ENCODE measurements around the gene STAT6. TPM values are rescaled to one million over a fixed set of nuclear protein-coding genes. Genes with fewer than 3 reads are reported as not detected.

STAT6 gene
- polyA plus RNA-seq, 1 experiment, result 79.5 TPM

DNA sequence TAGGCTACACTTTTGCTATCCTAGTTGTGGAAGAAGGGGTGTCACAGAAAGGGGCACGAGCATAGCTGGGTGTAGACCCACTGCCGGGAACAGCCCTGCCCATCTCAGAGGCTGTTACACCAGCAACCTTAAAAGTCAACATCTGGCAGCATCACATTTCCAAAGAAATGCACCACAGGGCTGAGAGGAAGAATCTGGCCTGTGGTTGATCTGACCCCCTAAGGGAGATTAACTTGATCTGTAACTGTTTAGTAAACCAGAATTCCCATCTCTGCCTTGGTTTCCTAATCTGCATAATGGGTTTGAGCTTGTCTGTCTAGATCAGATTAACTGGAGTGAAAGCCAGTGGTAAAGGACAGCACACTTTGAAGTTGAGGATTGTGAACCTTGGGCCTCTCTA is 34.9 kb upstream of the STAT6 start:
- peak overlapping the region; percentile 52 for H3K27ac ChIP-seq (ENCODE audit: low read depth, low read length)
- ChIA-PET POLR2A (no interaction called here), CTCF (interaction anchor here (0.6 to 3.2 kb wide), 4 partner anchors 19 to 68 kb away, joined by 3 to 13 read pairs (median 3); no protein-coding TSS in a partner anchor)

DNA sequence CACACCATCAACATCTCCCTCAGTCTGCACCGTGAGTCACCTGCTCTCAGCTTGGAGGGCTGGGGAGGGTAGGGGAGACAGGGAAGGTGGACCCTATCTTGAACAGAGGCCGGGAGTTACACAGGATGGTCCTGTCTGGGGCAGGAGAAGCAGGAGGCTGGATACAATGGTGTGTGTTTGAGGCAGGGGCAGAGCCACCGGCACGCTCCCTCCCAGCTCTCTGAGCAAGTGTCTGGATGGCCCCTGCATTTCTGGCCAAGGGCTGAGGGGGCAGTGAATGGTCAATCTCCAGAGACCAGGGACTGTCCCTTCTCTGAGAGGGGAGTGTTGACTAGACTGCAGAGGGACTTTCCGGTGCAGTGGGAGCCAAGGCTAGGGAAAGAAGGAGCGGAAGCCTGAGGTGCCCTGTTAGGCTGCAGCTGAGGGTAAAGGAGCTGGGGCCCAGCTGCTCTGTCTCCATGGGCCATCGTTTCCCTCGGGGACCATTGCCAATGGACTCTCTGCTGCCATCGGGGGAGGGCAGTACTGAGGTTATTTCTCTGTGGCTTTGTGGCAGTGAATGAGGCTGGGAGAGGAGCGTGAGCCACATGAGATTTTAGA is 34.4 kb upstream of the STAT6 start:
- TF ChIP-seq, protein P1, sequence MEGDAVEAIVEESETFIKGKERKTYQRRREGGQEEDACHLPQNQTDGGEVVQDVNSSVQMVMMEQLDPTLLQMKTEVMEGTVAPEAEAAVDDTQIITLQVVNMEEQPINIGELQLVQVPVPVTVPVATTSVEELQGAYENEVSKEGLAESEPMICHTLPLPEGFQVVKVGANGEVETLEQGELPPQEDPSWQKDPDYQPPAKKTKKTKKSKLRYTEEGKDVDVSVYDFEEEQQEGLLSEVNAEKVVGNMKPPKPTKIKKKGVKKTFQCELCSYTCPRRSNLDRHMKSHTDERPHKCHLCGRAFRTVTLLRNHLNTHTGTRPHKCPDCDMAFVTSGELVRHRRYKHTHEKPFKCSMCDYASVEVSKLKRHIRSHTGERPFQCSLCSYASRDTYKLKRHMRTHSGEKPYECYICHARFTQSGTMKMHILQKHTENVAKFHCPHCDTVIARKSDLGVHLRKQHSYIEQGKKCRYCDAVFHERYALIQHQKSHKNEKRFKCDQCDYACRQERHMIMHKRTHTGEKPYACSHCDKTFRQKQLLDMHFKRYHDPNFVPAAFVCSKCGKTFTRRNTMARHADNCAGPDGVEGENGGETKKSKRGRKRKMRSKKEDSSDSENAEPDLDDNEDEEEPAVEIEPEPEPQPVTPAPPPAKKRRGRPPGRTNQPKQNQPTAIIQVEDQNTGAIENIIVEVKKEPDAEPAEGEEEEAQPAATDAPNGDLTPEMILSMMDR (IDR thresholded peaks at IDR 0.05; ENCODE audit: low read depth, low read length), result no peak
- Histone ChIP-seq H3K4me3 (ENCODE audit: low read depth, low read length) (no peak overlapping the region), H3K9me3 (ENCODE audit: control insufficient read depth, insufficient read depth, low read length) (no peaks in the 10 kb centered on the region), H3K27ac (ENCODE audit: low read depth, low read length) (peak overlapping the region; percentile 52), H3K27me3 (ENCODE audit: control insufficient read depth, insufficient read depth, low read length) (no peaks in the 10 kb centered on the region)
- POLR2A ChIA-PET, result no interaction called here
- CTCF ChIA-PET, result interaction anchor here (0.6 to 3.2 kb wide), 4 partner anchors 19 to 131 kb away, joined by 3 to 13 read pairs (median 4); no protein-coding TSS in a partner anchor
- no peak for DNase-seq (ENCODE audit: low read depth, low spot score)

More for the DNA sequence above, 34.9 kb upstream of the STAT6 start:
- H3K4me3 ChIP-seq (ENCODE audit: low read depth, low read length), result no peak overlapping the region
- H3K9me3 ChIP-seq (ENCODE audit: control insufficient read depth, insufficient read depth, low read length), result no peaks in the 10 kb centered on the region
- DNase-seq (ENCODE audit: low read depth, low spot score), result no peak
- H3K27me3 ChIP-seq (ENCODE audit: control insufficient read depth, insufficient read depth, low read length), result no peaks in the 10 kb centered on the region
- TF ChIP-seq, protein P1 (IDR thresholded peaks at IDR 0.05; ENCODE audit: low read depth, low read length), result no peak

DNA sequence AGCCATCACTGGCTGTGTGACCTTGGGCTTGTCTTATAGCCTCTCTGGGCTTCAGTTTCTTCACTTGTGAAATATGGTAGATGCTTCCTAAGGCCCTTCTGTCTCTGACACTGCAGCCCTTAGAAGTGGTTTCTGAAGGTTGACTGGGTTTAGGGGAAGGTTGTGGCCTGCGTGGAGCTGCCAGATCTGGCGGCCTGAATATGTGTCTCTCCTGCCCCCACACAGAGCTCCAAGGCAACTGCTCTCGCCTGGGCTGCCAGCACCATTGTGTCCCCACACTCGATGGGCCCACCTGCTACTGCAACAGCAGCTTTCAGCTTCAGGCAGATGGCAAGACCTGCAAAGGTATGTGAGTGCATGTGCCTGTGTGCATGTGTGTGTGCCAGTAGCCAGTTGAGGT is 32.3 kb upstream of the STAT6 start:
- H3K27ac ChIP-seq (ENCODE audit: low read depth, low read length), result no peak overlapping the region
- no peaks in the 10 kb centered on the region for H3K9me3 ChIP-seq (ENCODE audit: control insufficient read depth, insufficient read depth, low read length)
- POLR2A ChIA-PET, result no interaction called here
- no peaks in the 10 kb centered on the region for H3K27me3 ChIP-seq (ENCODE audit: control insufficient read depth, insufficient read depth, low read length)
- TF ChIP-seq, protein P1 (IDR thresholded peaks at IDR 0.05; ENCODE audit: low read depth, low read length), result no peak
- no peak overlapping the region for H3K4me3 ChIP-seq (ENCODE audit: low read depth, low read length)
- DNase-seq (ENCODE audit: low read depth, low spot score), result no peak
- CTCF ChIA-PET, result no interaction called here

DNA sequence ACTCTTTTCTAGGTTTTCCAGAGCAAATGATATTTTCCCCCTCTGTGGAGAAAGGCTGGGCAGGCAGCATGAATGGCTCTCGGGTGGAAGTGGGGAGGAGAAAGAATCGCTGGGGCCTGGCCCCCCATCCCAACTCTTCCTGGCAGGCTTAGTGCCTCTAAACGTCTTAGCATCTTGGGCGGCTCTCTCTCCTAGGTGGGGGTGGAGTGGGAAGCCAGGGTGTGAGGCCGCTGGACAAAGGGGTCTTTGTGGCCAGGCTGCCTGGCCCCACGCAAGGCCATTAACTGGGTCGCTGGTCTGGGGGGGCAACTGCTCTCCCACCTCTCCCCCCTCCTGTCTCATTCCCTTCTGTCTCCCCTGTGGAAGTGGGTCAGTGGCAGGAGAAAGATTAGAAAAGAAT is 31.6 kb upstream of the STAT6 start:
- no peaks in the 10 kb centered on the region for H3K9me3 ChIP-seq (ENCODE audit: control insufficient read depth, insufficient read depth, low read length)
- POLR2A ChIA-PET, result no interaction called here
- DNase-seq (ENCODE audit: low read depth, low spot score), result no peak
- no peaks in the 10 kb centered on the region for H3K27me3 ChIP-seq (ENCODE audit: control insufficient read depth, insufficient read depth, low read length)
- CTCF ChIA-PET, result interaction anchor here (0.9 kb wide), 1 partner anchor 9 kb away, joined by 3 read pairs; no protein-coding TSS in a partner anchor
- TF ChIP-seq, protein P1 (IDR thresholded peaks at IDR 0.05; ENCODE audit: low read depth, low read length), result no peak
- H3K27ac ChIP-seq (ENCODE audit: low read depth, low read length), result no peak overlapping the region
- H3K4me3 ChIP-seq (ENCODE audit: low read depth, low read length), result no peak overlapping the region

DNA sequence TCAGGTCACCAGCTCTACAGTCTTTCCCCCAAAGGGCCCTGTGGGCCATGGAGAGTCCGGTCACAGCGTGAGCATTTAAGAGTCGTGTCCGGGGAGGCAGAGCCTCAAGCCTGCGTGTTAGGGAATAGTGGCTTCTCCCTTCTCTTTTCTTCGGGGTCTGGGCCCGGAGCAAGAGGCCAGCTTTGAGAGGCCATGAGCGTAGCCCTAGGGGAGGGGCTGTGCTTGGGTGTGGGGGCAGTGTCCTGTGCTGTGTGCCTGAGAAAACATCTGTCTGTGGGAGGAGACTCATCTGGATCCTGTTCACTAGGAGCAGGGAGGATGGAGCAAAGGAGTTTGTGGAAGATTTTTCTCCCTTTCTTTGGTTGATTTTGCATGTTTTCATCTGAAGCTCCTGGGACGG is 31.0 kb upstream of the STAT6 start:
- DNase-seq (ENCODE audit: low read depth, low spot score), result no peak
- Histone ChIP-seq H3K9me3 (ENCODE audit: control insufficient read depth, insufficient read depth, low read length) (no peaks in the 10 kb centered on the region), H3K4me3 (ENCODE audit: low read depth, low read length) (no peak overlapping the region), H3K27ac (ENCODE audit: low read depth, low read length) (no peak overlapping the region), H3K27me3 (ENCODE audit: control insufficient read depth, insufficient read depth, low read length) (no peaks in the 10 kb centered on the region)
- CTCF ChIA-PET, result interaction anchor here (0.9 kb wide), 1 partner anchor 9 kb away, joined by 3 read pairs; no protein-coding TSS in a partner anchor
- TF ChIP-seq, protein P1 (IDR thresholded peaks at IDR 0.05; ENCODE audit: low read depth, low read length), result no peak
- POLR2A ChIA-PET, result interaction anchor here (0.6 kb wide), 1 partner anchor 47 kb away, joined by 3 read pairs; no protein-coding TSS in a partner anchor
